Gastroesophageal sphincter (tissue), 4 donors: ENCODE results near the gene CTRB2. TPM values are rescaled to one million over a fixed set of nuclear protein-coding genes. Genes with fewer than 3 reads are reported as not detected.
A peak's percentile ranks its signal among the peaks of the same experiment; 100 is the strongest.

Experiments used
- ATAC-seq: fragments of 150-250 bp; one replicate; pipeline ENCODE4 v1.9.1; 2016; ENCODE audit warnings: mild to moderate bottlenecking, moderate library complexity
- H3K27ac ChIP-seq, 4 donors: fragments of 200-600 bp; sonication (generic) in 3 of 4; 1 replicate in 3 of 4; 2 replicates in 1 of 4; pipeline ENCODE4 v1.5.1; 2016 to 2019
- H3K27me3 ChIP-seq: fragments of 200-600 bp; sonication (generic); one replicate; pipeline ENCODE4 v1.5.1; 2019
- H3K36me3 ChIP-seq, 2 donors: fragments of 200-600 bp; sonication (generic); one replicate each; pipeline ENCODE4 v1.5.1; 2019; ENCODE audit warnings: control low read depth in 1 of 2
- H3K4me1 ChIP-seq, 3 donors: fragments of 200-600 bp; sonication (generic); 1 replicate in 2 of 3; 2 replicates in 1 of 3; pipeline ENCODE4 v1.5.1; 2016 to 2019; ENCODE audit warnings: control low read depth in 2 of 3
- H3K4me3 ChIP-seq, 2 donors: fragments of 200-600 bp; sonication (generic); one replicate each; pipeline ENCODE4 v1.5.1; 2019; ENCODE audit warnings: mild to moderate bottlenecking in 1 of 2, moderate library complexity in 1 of 2
- H3K9me3 ChIP-seq, 3 donors: fragments of 200-600 bp; sonication (generic); one replicate each; pipeline ENCODE4 v1.5.1; 2017 to 2019; ENCODE audit warnings: control low read depth in 2 of 3
- CTCF ChIP-seq, 4 experiments: fragments of 200-600 bp in 2 of 4; fragments of 450-650 bp in 2 of 4; sonication (generic) in 1 of 4; IDR thresholded peaks; one replicate each; pipeline ENCODE4 v1.5.1; 2017 to 2019; ENCODE audit warnings: antibody characterized with exemption in 4 of 4, mild to moderate bottlenecking in 2 of 4, moderate library complexity in 2 of 4
- EP300 ChIP-seq: sonication (generic); formaldehyde crosslinking; IDR thresholded peaks from one replicate; pipeline ENCODE4 v1.6.1; 2017; ENCODE audit warnings: antibody characterized with exemption, mild to moderate bottlenecking
- POLR2A ChIP-seq, 2 donors: fragments of 450-650 bp; IDR thresholded peaks; one replicate each; pipeline ENCODE4 v1.6.1; 2017; ENCODE audit warnings: antibody characterized with exemption in 2 of 2, mild to moderate bottlenecking in 2 of 2, moderate library complexity in 1 of 2
- POLR2AphosphoS5 ChIP-seq: sonication (generic); formaldehyde crosslinking; IDR thresholded peaks from one replicate; pipeline ENCODE4 v1.6.1; 2017; ENCODE audit warnings: antibody characterized with exemption
- WGBS, 2 donors: methylation state at CpG; one replicate each; pipeline ENCODE4 v1.1.5; 2018; ENCODE audit warnings: low coverage in 1 of 2; 5-methylcytosine and 5-hydroxymethylcytosine counted together
- total RNA-seq, 4 donors: library from RNA; depleted of rRNA; stranded (reverse); fragments of >200 nt; gene quantifications; one replicate each; pipeline ENCODE4 v1.1.0, GENCODE V29; 2016

CTRB2 gene
- total RNA-seq, 4 donors from 2014 or later, result not detected

- no peaks in the 10 kb centered on the region for H3K36me3 ChIP-seq
- TF ChIP-seq POLR2AphosphoS5 (no peak), CTCF (IDR thresholded peaks at IDR 0.05) (no peak), EP300 (no peak), POLR2A (IDR thresholded peaks at IDR 0.05) (no peak)
- H3K4me1 ChIP-seq, result peaks cover 4 to 97% (median 84%) of the 10 kb centered on the region in 3 donors
- H3K27me3 ChIP-seq, result no peaks in the 10 kb centered on the region
- WGBS, 2 donors, result 53 to 72% methylated on average over 3 to 6 of the region's 24 CpGs
- ATAC-seq, result no peak
- peak overlapping the region in 1 of 2 donors; percentile 90 for H3K4me3 ChIP-seq
- peak overlapping the region; percentile 58 to 97 (median 94) for H3K27ac ChIP-seq
- H3K9me3 ChIP-seq, result no peaks in the 10 kb centered on the region
These were observed 45.3 kb upstream of the CTRB2 start for GRCh38 chr16:75252049-75252864.

DNA sequence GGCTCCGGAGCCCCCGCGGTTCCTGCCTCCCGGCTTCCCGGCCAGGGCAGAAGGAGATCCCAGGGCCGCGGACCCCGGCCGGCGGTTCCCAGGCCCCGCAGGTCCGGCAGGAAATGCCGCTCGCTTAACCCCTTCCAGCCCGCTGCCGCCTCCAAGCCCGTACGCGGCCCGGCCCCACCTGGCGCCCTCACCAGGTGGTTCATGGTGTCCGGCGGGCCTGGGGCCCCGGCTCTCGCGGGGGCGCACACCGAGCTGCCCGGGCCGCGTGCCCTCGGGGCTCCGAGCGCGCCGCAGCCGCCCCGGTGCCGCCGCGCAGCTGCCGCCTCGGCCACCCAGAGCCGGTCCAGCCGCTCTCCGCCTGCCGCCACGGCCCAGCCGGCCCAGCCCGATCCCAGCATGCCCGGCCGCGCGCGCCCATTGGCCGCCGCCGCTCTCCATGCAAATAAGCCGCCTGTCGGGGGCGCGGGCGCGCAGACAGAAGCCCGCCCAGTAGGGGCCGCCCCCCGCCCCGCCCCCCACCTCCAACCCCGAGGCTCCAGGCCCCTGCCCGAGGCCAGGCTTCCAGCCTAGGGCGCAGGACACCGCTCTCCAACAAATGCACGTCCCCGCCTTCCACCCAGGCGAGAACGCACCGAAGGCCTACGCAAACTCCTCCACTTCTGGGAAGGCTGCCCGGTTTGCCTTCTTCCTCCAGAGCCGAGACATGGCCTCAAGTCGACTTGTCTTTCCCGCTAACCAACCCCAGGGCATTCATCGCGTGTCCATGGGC lies 44.5 kb upstream of the CTRB2 start, which contains the start of gene BCAR1:
BCAR1 (minus strand) TSS at position 345 of the 769 bp plus-strand sequence; CDS start at position 203, 142 bp downstream.
- Histone ChIP-seq H3K27me3 (no peaks in the 10 kb centered on the region), H3K36me3 (no peaks in the 10 kb centered on the region), H3K4me3 (peak within 1 kb of the TSS; percentile 63 to 90), H3K4me1 (peaks cover 4 to 97% (median 84%) of the 10 kb centered on the region in 3 donors), H3K9me3 (no peaks in the 10 kb centered on the region), H3K27ac (peak within 1 kb of the TSS; percentile 70 to 97 (median 94))
- peak; percentile 92 for ATAC-seq
- peak; percentile 17 to 74 for TF ChIP-seq POLR2A (IDR thresholded peaks at IDR 0.05)
- peak; percentile 38 for TF ChIP-seq POLR2AphosphoS5
- peak in 3 of 4 experiments; percentile 22 to 36 (median 25) for TF ChIP-seq CTCF (IDR thresholded peaks at IDR 0.05)
- no peak for TF ChIP-seq EP300
- no CpG with 5 or more reads among the region's 84 CpGs for WGBS, 2 donors

GRCh38 chr16:75250809-75251279 lies 43.9 kb upstream of the CTRB2 start:
- Histone ChIP-seq H3K4me1 (peaks cover 9 to 97% (median 84%) of the 10 kb centered on the region in 3 donors), H3K36me3 (no peaks in the 10 kb centered on the region), H3K27ac (peak overlapping the region; percentile 70 to 97 (median 94)), H3K4me3 (peak overlapping the region; percentile 63 to 90), H3K27me3 (no peaks in the 10 kb centered on the region), H3K9me3 (no peaks in the 10 kb centered on the region)
- peak; percentile 21 for ATAC-seq
- TF ChIP-seq CTCF (IDR thresholded peaks at IDR 0.05) (no peak), POLR2AphosphoS5 (peak; percentile 20)
- no CpG with 5 or more reads among the region's 59 CpGs for WGBS, 2 donors

- TF ChIP-seq EP300 (no peak), POLR2AphosphoS5 (no peak), POLR2A (IDR thresholded peaks at IDR 0.05) (no peak), CTCF (IDR thresholded peaks at IDR 0.05) (no peak)
- no peaks in the 10 kb centered on the region for H3K27me3 ChIP-seq
- H3K9me3 ChIP-seq, result no peaks in the 10 kb centered on the region
- H3K27ac ChIP-seq, result peak overlapping the region; percentile 70 to 97 (median 94)
- WGBS, 2 donors, result 0 to 1% methylated on average over 2 to 11 of the region's 29 CpGs
- H3K4me1 ChIP-seq, result peaks cover 10 to 97% (median 84%) of the 10 kb centered on the region in 3 donors
- H3K4me3 ChIP-seq, result peak overlapping the region; percentile 63 to 90
- no peaks in the 10 kb centered on the region for H3K36me3 ChIP-seq
- ATAC-seq, result no peak
These were observed 43.3 kb upstream of the CTRB2 start for GRCh38 chr16:75250089-75250808.
